GM19025 (cell line): ENCODE measurements around the gene CTNNBIP1.

Experiments
- ATAC-seq: cut with Tn5 transposase; IDR thresholded peaks from one replicate; pipeline ENCODE4 v1.9.1; 2021; ENCODE audit warnings: mild to moderate bottlenecking, low read depth, moderate library complexity; ENCODE audit not compliant: unreplicated experiment

CTNNBIP1 gene

GRCh38 chr1:9859281-9860014 is 50.6 kb downstream of the CTNNBIP1 start:
- ATAC-seq = no peak

GRCh38 chr1:9858293-9859035 is 51.6 kb downstream of the CTNNBIP1 start:
- no peak for ATAC-seq

GRCh38 chr1:9855186-9855585 is 54.9 kb downstream of the CTNNBIP1 start:
- no peak for ATAC-seq

- no peak for ATAC-seq
Measured at GRCh38 chr1:9853249-9853595, 56.8 kb downstream of the CTNNBIP1 start.

- ATAC-seq = no peak
Measured at GRCh38 chr1:9852410-9853248, 57.4 kb downstream of the CTNNBIP1 start.

- no peak for ATAC-seq
Measured at GRCh38 chr1:9852004-9852403, 58.1 kb downstream of the CTNNBIP1 start.

GRCh38 chr1:9850442-9851162 is 59.5 kb downstream of the CTNNBIP1 start:
- no peak for ATAC-seq

DNA sequence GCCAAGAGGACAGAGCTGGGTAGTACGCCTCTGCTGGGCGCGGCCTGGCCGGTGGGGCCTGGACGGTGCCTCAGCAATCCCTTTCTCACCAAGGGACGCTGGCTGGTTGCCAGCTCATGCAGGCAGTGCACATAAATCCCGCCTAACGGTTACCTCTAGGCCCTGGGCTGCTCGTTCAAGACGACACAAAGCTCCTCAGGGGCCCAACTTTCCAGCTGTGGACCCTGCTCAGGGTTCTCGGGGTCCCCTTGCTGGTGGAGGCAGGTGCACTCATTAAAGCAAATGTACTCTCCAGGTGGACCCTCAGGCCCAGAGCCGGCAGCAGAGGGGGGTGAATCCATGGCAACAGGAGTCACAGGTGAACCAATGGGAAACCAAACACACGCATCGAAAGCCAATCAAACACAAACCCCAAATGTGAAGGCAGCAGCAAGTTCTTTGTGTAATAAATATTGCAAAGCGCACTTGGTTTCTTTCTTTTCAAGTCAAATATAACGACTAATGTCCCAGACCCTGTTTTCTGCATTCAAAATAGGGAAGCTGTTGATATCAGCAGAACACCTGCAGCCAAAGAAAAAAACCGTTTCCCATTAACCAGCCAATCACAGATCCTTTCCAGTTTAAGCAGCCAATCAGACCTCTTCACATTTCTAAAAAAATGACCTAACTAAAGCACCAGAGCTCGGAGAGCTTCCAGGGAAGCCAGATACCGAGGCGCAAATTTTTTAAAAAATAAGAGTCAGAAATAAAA is 60.2 kb downstream of the CTNNBIP1 start:
- no peak for ATAC-seq

DNA sequence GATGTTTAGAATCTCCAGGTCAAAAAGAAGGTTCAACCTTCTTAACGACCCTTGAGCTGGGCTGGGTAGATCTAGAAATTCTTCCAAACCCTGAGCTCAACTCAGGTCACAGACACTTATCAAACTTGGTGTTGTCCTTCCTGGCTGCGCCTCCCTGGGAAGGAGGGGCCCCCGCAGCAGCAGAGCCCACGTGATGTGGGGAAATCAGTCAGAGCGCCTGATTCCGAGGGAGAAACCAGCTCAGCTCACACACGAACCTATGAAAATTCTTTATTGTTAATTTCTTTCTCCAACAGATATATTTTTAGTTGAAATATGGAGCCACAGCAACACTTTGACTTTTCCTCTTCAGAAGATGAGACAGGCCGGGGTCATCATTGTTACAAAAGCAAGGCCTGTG is 62.0 kb downstream of the CTNNBIP1 start:
- no peak for ATAC-seq

- ATAC-seq = no peak
Measured at GRCh38 chr1:9847269-9847668, 62.8 kb downstream of the CTNNBIP1 start.

GRCh38 chr1:9846611-9847171 is 63.4 kb downstream of the CTNNBIP1 start:
- no peak for ATAC-seq

GRCh38 chr1:9845914-9846313 is 64.2 kb downstream of the CTNNBIP1 start:
- no peak for ATAC-seq

GRCh38 chr1:9844756-9845155 is 65.3 kb downstream of the CTNNBIP1 start:
- no peak for ATAC-seq

- no peak for ATAC-seq
Measured at GRCh38 chr1:9844106-9844505, 66.0 kb downstream of the CTNNBIP1 start.

DNA sequence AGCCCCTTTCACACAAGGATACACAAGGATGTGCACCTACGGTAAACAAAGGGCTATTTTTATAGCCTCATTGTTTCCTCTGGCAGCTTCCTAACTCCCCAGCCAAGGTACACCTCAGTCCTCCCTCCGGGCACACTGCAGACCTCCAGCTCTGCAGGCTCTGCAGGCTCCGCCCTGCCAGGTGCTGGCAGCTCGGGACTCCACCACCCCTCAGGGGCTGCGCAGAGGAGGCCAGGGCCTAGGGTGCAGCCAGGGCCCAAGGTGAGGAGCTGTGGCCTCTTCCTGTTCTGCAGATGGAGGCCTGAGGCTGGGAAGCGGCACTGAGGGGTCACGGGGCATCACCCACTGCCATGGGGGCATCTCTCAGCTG is 66.5 kb downstream of the CTNNBIP1 start:
- no peak for ATAC-seq

DNA sequence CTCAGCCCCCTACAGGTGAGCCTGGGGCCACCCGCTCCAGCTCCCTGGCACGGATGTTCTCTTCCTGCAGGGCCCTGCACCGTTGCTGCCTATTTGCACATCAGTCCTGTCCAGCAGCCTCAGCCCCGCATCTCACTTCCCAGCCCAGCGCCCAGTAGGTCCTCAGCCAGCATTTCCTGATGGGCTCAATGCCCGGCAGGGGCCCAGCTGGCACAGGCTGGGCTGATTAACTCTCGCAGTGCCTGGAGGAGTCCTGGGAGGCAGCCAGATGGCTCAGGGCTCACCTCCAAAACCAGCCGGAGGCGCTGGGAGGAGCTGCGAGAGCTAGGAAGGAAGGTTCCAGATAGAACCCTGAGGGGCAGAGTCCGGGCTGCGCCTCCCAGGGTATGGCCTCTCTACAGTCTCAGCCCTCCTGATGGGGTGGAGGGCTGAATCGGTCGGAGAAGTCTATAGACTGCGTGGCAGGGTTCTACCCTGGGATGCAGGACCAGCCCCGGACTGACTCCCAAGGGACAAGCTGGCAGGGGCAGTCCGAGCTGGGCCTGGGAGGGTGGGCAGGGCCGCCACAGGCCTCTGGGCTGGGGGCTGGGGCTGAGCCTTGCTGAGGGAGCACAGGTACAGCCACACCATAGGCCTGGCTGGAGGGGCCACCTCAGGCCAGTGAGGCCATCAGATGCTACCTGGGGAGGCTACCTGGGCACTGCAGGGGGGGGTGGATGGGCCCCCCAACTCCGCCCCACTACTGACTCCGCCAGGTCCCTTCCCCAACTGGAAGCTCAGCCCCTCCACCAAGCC is 67.1 kb downstream of the CTNNBIP1 start:
- no peak for ATAC-seq

DNA sequence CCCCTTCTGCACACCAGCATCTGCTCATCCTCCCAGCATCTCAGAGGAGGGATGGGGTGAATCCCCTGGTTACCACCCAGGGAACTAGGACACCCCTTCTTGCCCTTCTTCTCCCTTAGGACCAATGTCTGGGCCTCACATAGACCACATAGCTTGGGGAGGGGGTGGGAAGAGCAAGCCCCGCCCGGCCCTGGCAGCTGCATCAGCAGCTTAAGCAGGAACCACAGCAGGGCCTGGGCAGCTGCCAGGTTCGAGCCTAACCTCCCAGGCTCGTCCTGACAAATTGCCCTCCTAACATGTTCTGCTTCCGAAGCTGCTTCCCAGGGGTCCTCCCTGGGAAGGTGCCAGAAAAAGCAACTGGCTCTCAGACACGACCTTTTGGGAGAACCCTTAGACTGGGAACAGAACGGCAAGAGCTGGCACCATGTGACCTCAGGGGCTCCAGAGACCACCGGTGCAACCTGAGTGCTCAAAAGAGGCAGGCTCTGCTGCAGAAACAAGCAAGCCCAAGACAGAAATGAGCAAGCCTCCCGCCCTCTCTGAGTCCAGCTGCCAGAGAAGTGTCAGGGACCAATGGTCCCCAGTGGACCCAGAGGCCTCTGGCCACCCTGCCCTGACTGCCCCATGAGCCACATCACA is 67.9 kb downstream of the CTNNBIP1 start:
- no peak for ATAC-seq

DNA sequence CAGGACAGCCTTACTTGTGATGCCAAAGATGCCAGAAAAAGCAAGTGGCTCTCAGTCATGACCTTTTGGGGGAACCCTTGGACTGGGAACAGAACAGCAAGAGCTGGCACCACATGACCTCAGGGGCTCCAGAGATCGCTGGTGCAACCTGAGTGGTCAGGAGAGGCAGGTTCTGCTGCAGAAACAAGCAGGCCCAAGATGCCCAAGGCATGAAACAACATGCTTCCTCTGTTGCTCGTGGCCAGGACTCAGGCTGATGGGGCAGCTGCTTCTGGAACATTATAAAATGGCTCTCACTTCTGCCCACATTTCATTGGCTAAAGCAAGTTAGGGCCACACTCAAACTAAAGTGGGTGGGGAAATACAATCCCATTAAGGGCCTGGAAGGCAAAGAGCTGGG is 68.6 kb downstream of the CTNNBIP1 start:
- no peak for ATAC-seq
